Panc1 (cell line): Measurements from ENCODE around the gene GNL1. TPM values are rescaled to one million over a fixed set of nuclear protein-coding genes. Genes with fewer than 3 reads are reported as not detected.
"Not testable (repeated sequence)": the region's sequence is repeated elsewhere in the genome, so short reads cannot be mapped to it uniquely, and the experiment has no call there.

Source experiments
- ATAC-seq: fragments of 200-7000 bp; cut with Tn5 transposase; 2 replicates; pipeline ENCODE4 v1.9.1; 2020; ENCODE audit warnings: mild to moderate bottlenecking, moderate library complexity
- BruUV-seq: library from RNA; stranded (reverse); fragments of 400-500 nt; replicated peaks from 2 replicates; lab custom pipeline; 2021; lab: Mats Ljungman, UMichigan
- CTCF ChIA-PET: fragments of 300-600 bp; sonication (Branson Sonifier 250); formaldehyde crosslinking; loops from one replicate; lab custom pipeline; 2022; ENCODE audit warnings: antibody characterized with exemption; lab: Charles Lee
- POLR2A ChIA-PET: fragments of 300-600 bp; sonication (Branson Sonifier 250); formaldehyde crosslinking; loops from one replicate; lab custom pipeline; 2022; ENCODE audit warnings: antibody characterized with exemption; lab: Charles Lee
- DNase-seq: peaks from one replicate; pipeline ENCODE4 v3.0.0-alpha.2; 2010; ENCODE audit warnings: low read depth, low spot score
- H3K27ac ChIP-seq: 2 replicates; pipeline ENCODE4 v1.5.1; 2011; ENCODE audit warnings: mild to moderate bottlenecking, low read length, inconsistent platforms
- H3K27me3 ChIP-seq: fragments of 200-500 bp; sonication (Bioruptor generic); 2 replicates; pipeline ENCODE4 v1.6.0; 2014; ENCODE audit warnings: low read length, inconsistent platforms; ENCODE audit not compliant: control insufficient read depth, insufficient read depth
- H3K36me3 ChIP-seq: fragments of 200-500 bp; sonication (Bioruptor generic); 2 replicates; pipeline ENCODE4 v1.5.1; 2014; ENCODE audit warnings: inconsistent platforms, mild to moderate bottlenecking, low read length, moderate library complexity; ENCODE audit not compliant: control insufficient read depth, insufficient read depth
- H3K4me1 ChIP-seq: 2 replicates; pipeline ENCODE4 v1.5.1; 2011; ENCODE audit warnings: inconsistent platforms, mild to moderate bottlenecking, low read length, moderate library complexity; ENCODE audit not compliant: control insufficient read depth, insufficient read depth
- H3K4me3 ChIP-seq, 2 experiments: 2 replicates each; pipeline ENCODE4 v1.5.1; 2011 to 2012; ENCODE audit warnings: low read depth in 2 of 2, low read length in 2 of 2, mild to moderate bottlenecking in 2 of 2, inconsistent platforms in 1 of 2, moderate library complexity in 1 of 2
- H3K9me3 ChIP-seq: fragments of 200-500 bp; sonication (Bioruptor generic); 2 replicates; pipeline ENCODE4 v1.5.1; 2014; ENCODE audit warnings: low read depth, mild to moderate bottlenecking, inconsistent platforms, low read length, moderate library complexity; ENCODE audit not compliant: control insufficient read depth, insufficient read depth
- POLR2AphosphoS5 ChIP-seq: IDR thresholded peaks from 2 replicates; pipeline ENCODE4 v1.6.1; 2012; ENCODE audit warnings: mild to moderate bottlenecking, low read depth, low read length, moderate library complexity
- SIN3A ChIP-seq: IDR thresholded peaks from 2 replicates; pipeline ENCODE4 v1.6.1; 2012; ENCODE audit warnings: low read depth, mild to moderate bottlenecking, low read length, moderate library complexity, borderline replicate concordance; ENCODE audit not compliant: insufficient read depth
- TCF7L2 ChIP-seq: IDR thresholded peaks from 2 replicates; pipeline ENCODE4 v1.6.1; 2011; ENCODE audit warnings: mild to moderate bottlenecking, low read depth, low read length, inconsistent platforms
- in situ Hi-C: cut with HindIII; loops from 2 replicates; pipeline ENCODE4 v1.10.0; 2016; ENCODE audit warnings: low sequenced_read_pairs, low pct_unique_long_range_greater_than_20kb
- intact Hi-C: fragments of 100-400 bp; cut with micrococcal nuclease; formaldehyde crosslinking; loops from one replicate; pipeline ENCODE4 v1.10.0; 2022; ENCODE audit not compliant: unreplicated experiment
- total RNA-seq: library from RNA; stranded (reverse); gene quantifications from one replicate; pipeline ENCODE4 v1.2.1, GENCODE V29; 2021; ENCODE audit not compliant: unreplicated experiment
- TF ChIP-seq, protein P1 (sequence below): fragments of 450-650 bp; IDR thresholded peaks from 2 replicates; pipeline ENCODE4 v1.5.1; 2017; ENCODE audit warnings: mild to moderate bottlenecking
- TF ChIP-seq, protein P2 (sequence below), 2 experiments: IDR thresholded peaks; 2 replicates each; pipeline ENCODE4 v1.6.1; 2011 to 2012; ENCODE audit warnings: low read depth in 2 of 2, control low read depth in 1 of 2, low read length in 1 of 2, mild to moderate bottlenecking in 1 of 2, moderate library complexity in 1 of 2; ENCODE audit not compliant: insufficient read depth in 1 of 2

The GNL1 gene
- total RNA-seq, 1 experiment from 2014 or later = 90.6 TPM

DNA sequence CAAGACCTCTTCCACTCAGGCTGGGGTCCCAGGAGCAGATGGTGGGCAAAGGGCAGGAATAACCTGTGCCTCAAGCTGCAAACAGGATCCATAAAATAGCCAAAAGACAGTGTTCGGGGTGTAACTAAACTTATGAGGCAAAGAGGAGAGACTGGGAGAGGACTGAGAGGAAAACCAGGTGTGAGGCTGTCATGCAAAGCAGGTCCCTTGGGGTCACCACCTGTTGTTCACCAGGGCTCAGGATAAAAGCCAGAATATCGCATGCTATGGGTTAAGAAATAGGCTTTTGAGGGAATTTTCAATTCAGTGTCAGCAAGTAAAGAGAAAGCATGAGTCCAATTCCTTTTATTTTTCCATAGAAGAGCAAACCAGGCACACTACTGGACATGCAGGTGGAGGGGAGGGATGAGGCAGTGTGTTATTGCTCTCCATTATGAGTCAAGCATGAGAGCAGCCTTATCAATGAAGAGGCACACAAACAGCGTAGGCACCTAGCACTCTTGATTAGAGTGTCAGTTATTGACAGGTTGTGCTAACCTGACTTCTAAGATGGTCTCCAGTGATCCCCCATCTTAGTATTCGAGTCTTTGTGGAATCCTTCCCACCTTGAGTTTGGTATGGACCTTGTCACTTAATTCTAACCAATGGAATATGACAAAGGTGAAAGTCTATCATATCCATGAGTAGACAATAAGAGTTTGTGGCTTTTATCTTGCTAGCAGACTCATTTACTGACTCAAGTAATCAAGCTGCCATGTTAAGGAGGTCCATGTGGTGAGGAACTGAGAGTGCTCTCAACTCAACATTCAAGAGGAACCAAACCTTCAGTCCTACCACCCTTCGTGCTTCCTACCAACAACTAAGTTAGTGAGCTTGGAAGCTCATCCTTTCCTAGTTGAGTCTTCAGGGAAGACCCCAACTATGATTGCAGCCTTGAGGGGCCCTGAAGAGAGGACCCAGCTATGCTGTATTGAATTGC lies 48.2 kb downstream of the GNL1 start:
- in situ Hi-C loops (no loop called here), intact Hi-C loops (no loop called here)
- H3K4me3 ChIP-seq = no peak overlapping the region
- ChIA-PET CTCF (no interaction called here), POLR2A (no interaction called here)
- H3K27me3 ChIP-seq = no peaks in the 10 kb centered on the region
- DNase-seq = no peak
- H3K9me3 ChIP-seq = no peaks in the 10 kb centered on the region
- no peak overlapping the region for H3K27ac ChIP-seq
- no peaks in the 10 kb centered on the region for H3K4me1 ChIP-seq
- no peak for ATAC-seq
- H3K36me3 ChIP-seq = no peaks in the 10 kb centered on the region
- no TSS peak for BruUV-seq
- TF ChIP-seq, protein P1, sequence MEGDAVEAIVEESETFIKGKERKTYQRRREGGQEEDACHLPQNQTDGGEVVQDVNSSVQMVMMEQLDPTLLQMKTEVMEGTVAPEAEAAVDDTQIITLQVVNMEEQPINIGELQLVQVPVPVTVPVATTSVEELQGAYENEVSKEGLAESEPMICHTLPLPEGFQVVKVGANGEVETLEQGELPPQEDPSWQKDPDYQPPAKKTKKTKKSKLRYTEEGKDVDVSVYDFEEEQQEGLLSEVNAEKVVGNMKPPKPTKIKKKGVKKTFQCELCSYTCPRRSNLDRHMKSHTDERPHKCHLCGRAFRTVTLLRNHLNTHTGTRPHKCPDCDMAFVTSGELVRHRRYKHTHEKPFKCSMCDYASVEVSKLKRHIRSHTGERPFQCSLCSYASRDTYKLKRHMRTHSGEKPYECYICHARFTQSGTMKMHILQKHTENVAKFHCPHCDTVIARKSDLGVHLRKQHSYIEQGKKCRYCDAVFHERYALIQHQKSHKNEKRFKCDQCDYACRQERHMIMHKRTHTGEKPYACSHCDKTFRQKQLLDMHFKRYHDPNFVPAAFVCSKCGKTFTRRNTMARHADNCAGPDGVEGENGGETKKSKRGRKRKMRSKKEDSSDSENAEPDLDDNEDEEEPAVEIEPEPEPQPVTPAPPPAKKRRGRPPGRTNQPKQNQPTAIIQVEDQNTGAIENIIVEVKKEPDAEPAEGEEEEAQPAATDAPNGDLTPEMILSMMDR = no peak
- TF ChIP-seq TCF7L2 (no peak), SIN3A (no peak), POLR2AphosphoS5 (no peak)
- TF ChIP-seq, protein P2, sequence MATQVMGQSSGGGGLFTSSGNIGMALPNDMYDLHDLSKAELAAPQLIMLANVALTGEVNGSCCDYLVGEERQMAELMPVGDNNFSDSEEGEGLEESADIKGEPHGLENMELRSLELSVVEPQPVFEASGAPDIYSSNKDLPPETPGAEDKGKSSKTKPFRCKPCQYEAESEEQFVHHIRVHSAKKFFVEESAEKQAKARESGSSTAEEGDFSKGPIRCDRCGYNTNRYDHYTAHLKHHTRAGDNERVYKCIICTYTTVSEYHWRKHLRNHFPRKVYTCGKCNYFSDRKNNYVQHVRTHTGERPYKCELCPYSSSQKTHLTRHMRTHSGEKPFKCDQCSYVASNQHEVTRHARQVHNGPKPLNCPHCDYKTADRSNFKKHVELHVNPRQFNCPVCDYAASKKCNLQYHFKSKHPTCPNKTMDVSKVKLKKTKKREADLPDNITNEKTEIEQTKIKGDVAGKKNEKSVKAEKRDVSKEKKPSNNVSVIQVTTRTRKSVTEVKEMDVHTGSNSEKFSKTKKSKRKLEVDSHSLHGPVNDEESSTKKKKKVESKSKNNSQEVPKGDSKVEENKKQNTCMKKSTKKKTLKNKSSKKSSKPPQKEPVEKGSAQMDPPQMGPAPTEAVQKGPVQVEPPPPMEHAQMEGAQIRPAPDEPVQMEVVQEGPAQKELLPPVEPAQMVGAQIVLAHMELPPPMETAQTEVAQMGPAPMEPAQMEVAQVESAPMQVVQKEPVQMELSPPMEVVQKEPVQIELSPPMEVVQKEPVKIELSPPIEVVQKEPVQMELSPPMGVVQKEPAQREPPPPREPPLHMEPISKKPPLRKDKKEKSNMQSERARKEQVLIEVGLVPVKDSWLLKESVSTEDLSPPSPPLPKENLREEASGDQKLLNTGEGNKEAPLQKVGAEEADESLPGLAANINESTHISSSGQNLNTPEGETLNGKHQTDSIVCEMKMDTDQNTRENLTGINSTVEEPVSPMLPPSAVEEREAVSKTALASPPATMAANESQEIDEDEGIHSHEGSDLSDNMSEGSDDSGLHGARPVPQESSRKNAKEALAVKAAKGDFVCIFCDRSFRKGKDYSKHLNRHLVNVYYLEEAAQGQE (IDR thresholded peaks at IDR 0.05; ENCODE audit: insufficient read depth in 1 of 2, low read depth in 2 of 2, low read length in 1 of 2) = no peak

DNA sequence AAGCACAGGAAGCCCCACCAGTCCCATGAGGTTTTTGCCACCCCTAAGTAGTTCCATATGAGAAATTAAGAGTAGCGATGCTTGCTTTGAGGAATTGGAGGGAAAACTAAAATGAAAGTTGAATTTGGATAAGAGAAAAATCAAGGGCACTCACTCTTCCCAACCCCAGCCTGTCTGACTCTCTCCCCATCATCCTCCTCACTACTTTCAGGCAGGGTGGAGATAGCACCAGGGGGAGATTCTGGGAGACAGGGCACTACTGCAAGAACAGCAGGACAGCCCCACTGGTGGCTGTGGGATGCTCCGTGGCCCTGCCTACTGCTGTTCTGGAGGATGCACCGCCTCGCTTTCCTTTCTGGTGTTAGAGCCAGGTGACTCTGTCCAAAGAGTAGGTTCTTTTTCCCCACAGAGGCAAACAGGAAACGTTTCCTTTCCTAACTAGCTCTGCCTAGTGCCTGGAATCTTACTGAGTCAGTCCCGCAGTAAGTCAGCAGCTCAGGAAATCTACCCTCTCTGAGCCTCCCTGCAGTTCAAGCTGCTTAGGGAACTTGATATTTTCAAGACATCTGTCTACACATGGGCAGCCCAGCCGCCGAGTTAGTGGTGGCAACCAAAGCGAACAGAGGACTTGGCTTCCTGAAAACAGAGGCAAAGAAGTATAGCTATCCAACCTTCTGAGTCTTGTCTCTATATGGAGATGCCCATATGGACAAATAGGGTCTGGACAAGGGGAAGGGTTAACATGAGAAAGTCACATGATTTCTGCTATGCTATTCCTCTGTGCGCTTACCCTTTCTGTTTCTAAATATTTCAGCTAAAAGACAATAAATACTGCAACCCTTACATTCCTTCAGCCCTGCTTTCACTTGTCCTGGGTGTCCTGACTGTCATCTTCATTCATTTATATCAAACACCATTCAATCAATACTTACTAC lies 55.6 kb downstream of the GNL1 start:
- DNase-seq = no peak
- TF ChIP-seq, protein P2 (IDR thresholded peaks at IDR 0.05; ENCODE audit: insufficient read depth in 1 of 2, low read depth in 2 of 2, low read length in 1 of 2) = no peak
- TF ChIP-seq TCF7L2 (no peak), SIN3A (no peak), POLR2AphosphoS5 (no peak)
- TF ChIP-seq, protein P1 = no peak
- in situ Hi-C loops = loop anchor here (5.0 kb wide), 1 partner anchor 42 kb away; no protein-coding TSS in a partner anchor
- POLR2A ChIA-PET = no interaction called here
- CTCF ChIA-PET = no interaction called here
- no peaks in the 10 kb centered on the region for H3K9me3 ChIP-seq
- H3K4me3 ChIP-seq = no peak overlapping the region
- intact Hi-C loops = no loop called here
- ATAC-seq = peak; percentile 80
- H3K4me1 ChIP-seq = peaks cover 4% of the 10 kb centered on the region
- H3K27me3 ChIP-seq = no peaks in the 10 kb centered on the region
- H3K27ac ChIP-seq = no peak overlapping the region
- BruUV-seq = no TSS peak
- H3K36me3 ChIP-seq = no peaks in the 10 kb centered on the region

DNA sequence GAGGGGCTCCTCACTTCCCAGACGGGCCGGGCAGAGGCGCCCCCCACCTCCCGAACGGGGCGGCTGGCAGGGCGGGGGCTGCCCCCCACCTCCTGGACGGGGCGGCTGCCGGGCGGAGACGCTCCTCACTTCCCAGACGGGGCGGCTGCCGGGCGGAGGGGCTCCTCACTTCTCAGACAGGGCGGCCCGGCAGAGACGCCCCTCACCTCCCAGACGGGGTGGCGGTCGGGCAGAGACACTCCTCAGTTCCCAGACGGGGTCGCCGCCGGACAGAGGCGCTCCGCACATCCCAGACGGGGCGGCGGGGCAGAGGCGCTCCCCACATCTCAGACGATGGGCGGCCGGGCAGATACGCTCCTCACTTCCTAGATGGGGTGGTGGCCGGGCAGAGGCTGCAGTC lies 57.6 kb downstream of the GNL1 start:
- H3K36me3 ChIP-seq, H3K4me3 ChIP-seq, intact Hi-C loops, H3K27me3 ChIP-seq, H3K27ac ChIP-seq, DNase-seq, POLR2A ChIA-PET, H3K4me1 ChIP-seq, H3K9me3 ChIP-seq, ATAC-seq, in situ Hi-C loops, CTCF ChIA-PET, BruUV-seq: not testable (repeated sequence)
